Astrocyte (in vitro differentiated cells and primary cell): ENCODE results near the gene ZNF385C.

ENCODE experiments used
- CTCF ChIP-seq: IDR thresholded peaks from 2 replicates; pipeline ENCODE4 v1.5.1; 2011; ENCODE audit warnings: low read depth, mild to moderate bottlenecking, inconsistent platforms, low read length, moderate library complexity; ENCODE audit not compliant: insufficient read depth
- EZH2 ChIP-seq: IDR thresholded peaks from 2 replicates; pipeline ENCODE4 v1.6.1; 2012; ENCODE audit warnings: mild to moderate bottlenecking, low read length, inconsistent platforms; ENCODE audit not compliant: insufficient read depth

DNA sequence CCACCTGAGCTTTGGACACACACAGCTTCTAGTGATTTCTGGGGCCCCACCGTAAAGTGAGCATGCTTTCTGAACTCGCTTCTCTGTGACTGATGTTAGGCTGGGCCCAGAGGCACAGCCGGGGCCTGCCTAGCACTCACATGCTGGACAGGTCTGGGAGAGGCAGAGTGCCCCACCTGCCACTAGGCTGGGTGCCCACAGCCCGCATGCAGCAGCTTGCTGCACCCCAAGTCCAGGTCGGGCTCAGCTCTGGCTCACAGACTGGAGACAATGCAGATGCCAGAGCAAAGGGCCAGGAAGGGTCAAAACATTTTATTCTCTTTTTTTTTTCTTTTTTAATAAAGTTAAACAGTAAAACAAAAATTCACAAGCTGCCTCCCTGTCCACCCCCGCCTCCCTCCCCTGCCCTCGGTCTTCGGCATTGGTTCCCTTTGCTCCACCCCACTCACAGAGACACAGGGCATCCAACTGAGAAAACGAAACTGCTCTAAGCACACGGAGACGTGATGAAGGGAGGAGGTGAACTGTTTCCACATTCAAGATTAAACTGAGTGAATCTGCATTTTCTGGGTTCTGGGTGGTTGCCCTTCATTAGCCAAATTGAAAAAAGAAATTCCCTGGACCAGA, 122.0 kb downstream of the ZNF385C start:
- TF ChIP-seq CTCF (no peak), EZH2 (no peak)
